ENCODE data around the gene SRMS.

SRMS gene

DNA sequence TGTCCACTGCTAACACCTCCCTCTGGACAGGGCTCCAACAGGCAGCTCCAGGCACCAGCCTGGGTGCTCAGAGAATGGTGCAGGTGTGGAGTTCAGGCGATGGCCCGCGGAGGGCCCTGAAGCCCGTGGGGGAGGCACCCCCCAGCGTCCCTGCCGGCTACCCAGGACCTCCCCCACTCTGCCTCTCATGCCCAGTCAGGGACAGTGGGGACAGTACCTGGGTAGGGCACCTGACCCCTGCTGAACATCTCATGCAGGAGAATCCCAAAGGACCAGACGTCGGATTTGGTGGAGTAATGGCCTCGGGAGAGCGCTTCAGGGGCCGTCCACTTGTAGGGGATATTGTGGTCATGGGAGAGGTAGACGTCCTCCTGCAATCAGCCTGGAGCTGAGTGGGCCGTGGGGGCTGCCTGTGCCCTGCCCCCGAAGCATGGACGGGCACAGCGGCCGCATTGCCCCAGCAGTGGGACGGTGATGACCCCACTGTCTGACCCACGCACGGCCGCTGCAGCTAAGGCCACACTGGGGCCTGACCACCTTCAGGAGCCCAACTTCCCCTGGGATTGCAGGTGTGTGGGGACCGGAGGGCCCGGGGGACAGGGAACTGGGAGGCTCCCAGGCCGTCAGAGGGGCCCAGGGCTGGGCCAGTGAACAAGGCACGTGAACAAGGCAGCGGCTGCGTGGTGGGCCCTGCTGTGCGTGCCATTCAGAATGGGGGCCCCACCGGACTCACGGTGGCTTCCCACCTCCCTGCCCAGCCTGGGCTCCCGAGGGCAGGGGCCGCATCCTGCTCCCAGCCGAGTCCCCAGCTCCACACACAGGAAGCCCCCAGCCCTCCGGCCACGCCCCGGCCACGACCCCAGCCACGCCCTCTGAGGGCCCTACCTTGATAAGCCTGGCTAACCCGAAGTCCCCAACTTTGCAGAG is 17.4 kb downstream of the SRMS start:
- H3K4me1 ChIP-seq (ENCODE audit: low read depth, poor library complexity, severe bottlenecking): no peaks in the 10 kb centered on the region
- no peaks in the 10 kb centered on the region for H4K20me1 ChIP-seq (ENCODE audit: insufficient read depth)
- no peak overlapping the region for H3K27ac ChIP-seq

DNA sequence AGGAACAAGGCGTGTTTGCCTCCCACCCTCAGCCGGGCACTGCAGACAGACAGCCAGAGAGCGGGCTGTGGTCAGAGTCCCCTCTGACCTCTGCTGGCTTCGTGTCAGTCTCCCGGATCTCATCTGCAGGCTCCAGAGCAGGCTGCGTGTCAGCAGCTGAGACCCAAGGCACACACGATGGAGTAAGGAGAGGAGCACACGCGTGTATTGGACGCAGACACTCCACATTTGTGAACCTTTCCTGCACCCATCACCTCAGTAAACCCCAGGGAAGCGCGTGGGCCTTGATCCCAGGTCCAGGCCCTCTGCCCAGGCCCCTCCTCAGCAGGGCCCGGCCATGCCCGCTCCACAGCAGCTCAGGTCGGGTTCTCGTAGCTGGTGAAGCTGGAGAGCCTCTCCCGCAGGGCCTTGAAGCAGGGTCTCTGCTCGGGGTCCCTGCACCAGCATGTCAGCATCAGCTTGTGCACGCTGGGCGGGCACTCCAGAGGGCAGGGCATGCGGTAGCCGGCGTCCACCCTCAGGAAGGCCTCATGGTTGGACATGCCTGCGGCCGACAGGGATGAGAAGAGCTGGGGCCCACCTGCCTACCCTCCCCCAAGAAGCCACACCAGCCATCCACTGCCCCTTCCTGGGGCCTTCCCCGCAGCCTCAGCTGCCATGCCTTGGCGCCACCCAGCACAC is 18.2 kb downstream of the SRMS start:
- Histone ChIP-seq H4K20me1 (ENCODE audit: insufficient read depth) (no peaks in the 10 kb centered on the region), H2AFZ (ENCODE audit: low read depth) (no peak overlapping the region), H3K27ac (no peak overlapping the region), H3K4me1 (ENCODE audit: low read depth, poor library complexity, severe bottlenecking) (no peaks in the 10 kb centered on the region), H3K36me3 (ENCODE audit: insufficient read depth) (no peaks in the 10 kb centered on the region), H3K4me3 (IDR thresholded peaks at IDR 0.05; ENCODE audit: insufficient read depth, low read depth, low read length) (no peak overlapping the region), H3K4me2 (no peak overlapping the region), H3K9ac (no peak overlapping the region), H3K79me2 (ENCODE audit: insufficient read depth, low read depth) (no peaks in the 10 kb centered on the region), H3K27me3 (ENCODE audit: insufficient read depth, low read depth) (peaks cover 92% of the 10 kb centered on the region)
- TF ChIP-seq, protein P1, sequence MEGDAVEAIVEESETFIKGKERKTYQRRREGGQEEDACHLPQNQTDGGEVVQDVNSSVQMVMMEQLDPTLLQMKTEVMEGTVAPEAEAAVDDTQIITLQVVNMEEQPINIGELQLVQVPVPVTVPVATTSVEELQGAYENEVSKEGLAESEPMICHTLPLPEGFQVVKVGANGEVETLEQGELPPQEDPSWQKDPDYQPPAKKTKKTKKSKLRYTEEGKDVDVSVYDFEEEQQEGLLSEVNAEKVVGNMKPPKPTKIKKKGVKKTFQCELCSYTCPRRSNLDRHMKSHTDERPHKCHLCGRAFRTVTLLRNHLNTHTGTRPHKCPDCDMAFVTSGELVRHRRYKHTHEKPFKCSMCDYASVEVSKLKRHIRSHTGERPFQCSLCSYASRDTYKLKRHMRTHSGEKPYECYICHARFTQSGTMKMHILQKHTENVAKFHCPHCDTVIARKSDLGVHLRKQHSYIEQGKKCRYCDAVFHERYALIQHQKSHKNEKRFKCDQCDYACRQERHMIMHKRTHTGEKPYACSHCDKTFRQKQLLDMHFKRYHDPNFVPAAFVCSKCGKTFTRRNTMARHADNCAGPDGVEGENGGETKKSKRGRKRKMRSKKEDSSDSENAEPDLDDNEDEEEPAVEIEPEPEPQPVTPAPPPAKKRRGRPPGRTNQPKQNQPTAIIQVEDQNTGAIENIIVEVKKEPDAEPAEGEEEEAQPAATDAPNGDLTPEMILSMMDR (conservative IDR thresholded peaks at IDR 0.05; ENCODE audit: low read depth, low read length): no peak

More for the DNA sequence above, 17.4 kb downstream of the SRMS start:
- TF ChIP-seq, protein P1 (conservative IDR thresholded peaks at IDR 0.05; ENCODE audit: low read depth, low read length): no peak
- no peak overlapping the region for H3K9ac ChIP-seq
- no peak overlapping the region for H3K4me2 ChIP-seq
- H3K79me2 ChIP-seq (ENCODE audit: insufficient read depth, low read depth): no peaks in the 10 kb centered on the region
- H2AFZ ChIP-seq (ENCODE audit: low read depth): no peak overlapping the region
- H3K27me3 ChIP-seq (ENCODE audit: insufficient read depth, low read depth): peaks cover 93% of the 10 kb centered on the region
- no peak overlapping the region for H3K4me3 ChIP-seq (IDR thresholded peaks at IDR 0.05; ENCODE audit: insufficient read depth, low read depth, low read length)
- H3K36me3 ChIP-seq (ENCODE audit: insufficient read depth): no peaks in the 10 kb centered on the region

DNA sequence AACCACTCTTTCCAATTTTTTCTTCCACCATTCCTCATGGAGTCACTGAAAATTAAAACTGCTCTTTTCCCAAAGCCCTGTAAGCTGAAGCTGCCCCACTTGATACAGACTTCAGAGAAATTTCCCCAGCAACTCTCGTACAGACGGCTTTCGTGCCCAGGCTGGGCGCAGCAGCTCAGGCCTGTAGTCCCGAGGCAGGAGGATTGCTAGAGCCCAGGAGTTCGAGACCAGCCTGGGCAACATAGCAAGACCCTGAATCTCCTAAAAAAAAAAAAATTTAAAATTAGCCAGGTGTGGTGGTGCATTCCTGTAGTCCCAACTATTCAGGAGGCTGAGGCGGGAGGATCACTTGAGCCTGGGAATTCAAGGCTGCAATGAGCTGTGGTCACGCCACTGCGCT is 20.4 kb downstream of the SRMS start:
- Histone ChIP-seq H3K4me1 (ENCODE audit: low read depth, poor library complexity, severe bottlenecking) (no peaks in the 10 kb centered on the region), H3K36me3 (ENCODE audit: insufficient read depth) (no peaks in the 10 kb centered on the region), H3K9ac (no peak overlapping the region), H3K27me3 (ENCODE audit: insufficient read depth, low read depth) (peaks cover 72% of the 10 kb centered on the region), H4K20me1 (ENCODE audit: insufficient read depth) (no peaks in the 10 kb centered on the region), H3K4me2 (no peak overlapping the region), H3K79me2 (ENCODE audit: insufficient read depth, low read depth) (no peaks in the 10 kb centered on the region), H2AFZ (ENCODE audit: low read depth) (no peak overlapping the region), H3K4me3 (IDR thresholded peaks at IDR 0.05; ENCODE audit: insufficient read depth, low read depth, low read length) (no peak overlapping the region), H3K27ac (no peak overlapping the region)
- TF ChIP-seq, protein P1 (conservative IDR thresholded peaks at IDR 0.05; ENCODE audit: low read depth, low read length): no peak

DNA sequence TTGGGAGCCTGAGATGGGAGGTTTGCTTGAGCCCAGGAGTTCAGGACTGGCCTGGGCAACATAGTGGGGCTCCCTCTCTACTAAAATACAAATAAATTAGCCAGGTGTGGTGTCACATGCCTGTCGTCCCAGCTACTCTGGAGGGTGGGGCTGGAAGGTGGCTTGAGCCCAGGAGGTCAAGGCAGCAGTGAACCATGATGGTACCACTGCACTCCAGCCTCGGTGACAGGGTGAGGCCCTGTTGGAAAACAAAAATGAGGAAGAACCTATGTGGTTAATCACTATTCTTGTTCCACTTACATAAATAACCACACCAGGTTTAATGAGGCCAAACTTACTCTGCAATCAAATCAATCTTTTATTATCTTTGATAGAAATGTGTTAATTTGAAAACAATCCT is 21.6 kb downstream of the SRMS start:
- no peaks in the 10 kb centered on the region for H3K36me3 ChIP-seq (ENCODE audit: insufficient read depth)
- H2AFZ ChIP-seq (ENCODE audit: low read depth): no peak overlapping the region
- no peak overlapping the region for H3K27ac ChIP-seq
- no peak overlapping the region for H3K4me3 ChIP-seq (IDR thresholded peaks at IDR 0.05; ENCODE audit: insufficient read depth, low read depth, low read length)
- H3K9ac ChIP-seq: no peak overlapping the region
- peaks cover 63% of the 10 kb centered on the region for H3K27me3 ChIP-seq (ENCODE audit: insufficient read depth, low read depth)
- no peaks in the 10 kb centered on the region for H3K79me2 ChIP-seq (ENCODE audit: insufficient read depth, low read depth)
- H3K4me1 ChIP-seq (ENCODE audit: low read depth, poor library complexity, severe bottlenecking): no peaks in the 10 kb centered on the region
- no peaks in the 10 kb centered on the region for H4K20me1 ChIP-seq (ENCODE audit: insufficient read depth)
- TF ChIP-seq, protein P1 (conservative IDR thresholded peaks at IDR 0.05; ENCODE audit: low read depth, low read length): no peak
- H3K4me2 ChIP-seq: no peak overlapping the region

All from KMS-11 (cell line).